Hepatocyte (in vitro differentiated cells): Measurements from ENCODE around the gene FBXL3.
"Not testable (repeated sequence)": the region's sequence is repeated elsewhere in the genome, so short reads cannot be mapped to it uniquely, and the experiment has no call there.

Experiments
- CTCF ChIP-seq: fragments of 200-600 bp; sonication (generic); IDR thresholded peaks from 2 replicates; pipeline ENCODE4 v1.5.1; 2016; ENCODE audit warnings: antibody characterized with exemption, mild to moderate bottlenecking; ENCODE audit not compliant: poor library complexity
- EZH2 ChIP-seq: fragments of 200-600 bp; sonication (generic); IDR thresholded peaks from 2 replicates; pipeline ENCODE4 v1.6.1; 2016; ENCODE audit warnings: antibody characterized with exemption, mild to moderate bottlenecking, borderline replicate concordance

DNA sequence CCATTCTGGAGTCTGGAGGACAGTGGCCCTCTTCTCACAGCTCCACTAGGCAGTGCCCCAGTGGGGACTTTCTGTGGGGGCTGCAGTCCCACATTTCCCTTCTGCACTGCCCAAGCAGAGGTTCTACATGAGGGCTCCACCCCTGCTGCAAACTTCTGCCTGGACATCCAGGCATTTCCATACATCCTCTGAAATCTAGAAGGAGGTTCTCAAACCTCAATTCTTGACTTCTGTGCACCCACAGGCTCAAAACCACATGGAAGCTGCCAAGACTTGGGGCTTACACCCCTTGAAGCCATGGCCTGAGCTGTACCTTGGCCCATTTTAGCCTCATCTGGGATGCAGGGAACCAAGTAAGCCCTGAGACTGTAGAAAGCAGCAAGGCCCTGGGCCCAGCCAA is 67.2 kb downstream of the FBXL3 start:
- TF ChIP-seq CTCF, EZH2: not testable (repeated sequence)
